ENCODE data around the gene ITGA11. TPM values are rescaled to one million over a fixed set of nuclear protein-coding genes. Genes with fewer than 3 reads are reported as not detected.

Gene ITGA11
- total and polyA plus RNA-seq, 2 of the 13 experiments (the other 11 are each of a cell fraction or from before 2014, with no cell fraction given), result not detected

- in situ Hi-C loops (cut with HindIII; ENCODE audit: extremely low pct_ligation_motif_present, low pct_unique_long_range_greater_than_20kb) (loop anchor here (5.0 kb wide), 1 partner anchor 64 kb away; no protein-coding TSS in a partner anchor), intact Hi-C loops (cut with micrococcal nuclease; ENCODE audit: unreplicated experiment) (no loop called here)
- H3K79me2 ChIP-seq (ENCODE audit: insufficient read depth, low read length), result no peaks in the 10 kb centered on the region
- no peaks in the 10 kb centered on the region for H3K4me1 ChIP-seq (ENCODE audit: insufficient read depth, low read length)
- no peak overlapping the region for H3K4me2 ChIP-seq (ENCODE audit: low read depth, low read length)
- no peak overlapping the region for H3K4me3 ChIP-seq (replicated peaks in 1 of 3; ENCODE audit: insufficient read depth in 1 of 3, low read depth in 2 of 3, low read length in 3 of 3)
- no TSS peak for BruUV-seq (replicated peaks)
- H3K9ac ChIP-seq (ENCODE audit: insufficient read depth, low read depth, low read length), result no peak overlapping the region
- no peaks in the 10 kb centered on the region for H3K36me3 ChIP-seq (replicated peaks in 1 of 2; ENCODE audit: control insufficient read depth in 1 of 2, insufficient read depth in 2 of 2, low read length in 2 of 2)
- H4K20me1 ChIP-seq (ENCODE audit: insufficient read depth, low read length), result no peaks in the 10 kb centered on the region
- DNase-seq (ENCODE audit: low spot score), result no peak
- TF ChIP-seq RAD51 (IDR thresholded peaks at IDR 0.05; ENCODE audit: borderline replicate concordance) (peak; percentile 16; the same call in 1 of the 2 replicates), HDAC2 (CRISPR knock-in tag; IDR thresholded peaks at IDR 0.05) (no peak), PPARG (CRISPR knock-in tag; conservative IDR thresholded peaks at IDR 0.05) (no peak), BORCS8-MEF2B (CRISPR knock-in tag; IDR thresholded peaks at IDR 0.05) (no peak), NCOR1 (IDR thresholded peaks at IDR 0.05; ENCODE audit: borderline replicate concordance, low read length) (no peak)
- TF ChIP-seq, protein P1, sequence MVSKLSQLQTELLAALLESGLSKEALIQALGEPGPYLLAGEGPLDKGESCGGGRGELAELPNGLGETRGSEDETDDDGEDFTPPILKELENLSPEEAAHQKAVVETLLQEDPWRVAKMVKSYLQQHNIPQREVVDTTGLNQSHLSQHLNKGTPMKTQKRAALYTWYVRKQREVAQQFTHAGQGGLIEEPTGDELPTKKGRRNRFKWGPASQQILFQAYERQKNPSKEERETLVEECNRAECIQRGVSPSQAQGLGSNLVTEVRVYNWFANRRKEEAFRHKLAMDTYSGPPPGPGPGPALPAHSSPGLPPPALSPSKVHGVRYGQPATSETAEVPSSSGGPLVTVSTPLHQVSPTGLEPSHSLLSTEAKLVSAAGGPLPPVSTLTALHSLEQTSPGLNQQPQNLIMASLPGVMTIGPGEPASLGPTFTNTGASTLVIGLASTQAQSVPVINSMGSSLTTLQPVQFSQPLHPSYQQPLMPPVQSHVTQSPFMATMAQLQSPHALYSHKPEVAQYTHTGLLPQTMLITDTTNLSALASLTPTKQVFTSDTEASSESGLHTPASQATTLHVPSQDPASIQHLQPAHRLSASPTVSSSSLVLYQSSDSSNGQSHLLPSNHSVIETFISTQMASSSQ (IDR thresholded peaks at IDR 0.05; ENCODE audit: low read depth), result no peak
- TF ChIP-seq, protein P1 (CRISPR knock-in tag; IDR thresholded peaks at IDR 0.05; ENCODE audit: borderline replicate concordance), result no peak
- no peak for FAIRE-seq
- WGBS (ENCODE audit: low lambda C conversion rate), result 8% methylated on average over 6 of the region's 6 CpGs
- no peak overlapping the region for H2AFZ ChIP-seq (ENCODE audit: low read length)
- ChIA-PET CTCF (ENCODE audit: low intra/inter-chr PET ratio, low total read pairs) (no interaction called here), POLR2A (no interaction called here)
- no peak overlapping the region for H3K27ac ChIP-seq (ENCODE audit: extremely low read length, insufficient read depth, low read length)
- no peaks in the 10 kb centered on the region for H3K9me3 ChIP-seq (ENCODE audit: low read length)
- H3K27me3 ChIP-seq (ENCODE audit: control insufficient read depth in 1 of 2, insufficient read depth in 2 of 2, low read length in 2 of 2), result peaks cover 1 to 15% of the 10 kb centered on the region in 2 experiments; a peak in 2 of 5 replicates
- no peak for ATAC-seq
These were observed 60.8 kb downstream of the ITGA11 start for GRCh38 chr15:68371160-68371559.
